Colon (tissue), 2 donors: ENCODE measurements around the gene SHISA5.
"Not testable (repeated sequence)": the region's sequence is repeated elsewhere in the genome, so short reads cannot be mapped to it uniquely, and the experiment has no call there.

ENCODE experiments used
- FAIRE-seq: peaks from 2 replicates; lab custom pipeline; 2012; peaks lifted over from hg19 to GRCh38; lab: Jason Lieb, UNC
- donor health status: control.
- donor health status: control.

Gene SHISA5, protein sequence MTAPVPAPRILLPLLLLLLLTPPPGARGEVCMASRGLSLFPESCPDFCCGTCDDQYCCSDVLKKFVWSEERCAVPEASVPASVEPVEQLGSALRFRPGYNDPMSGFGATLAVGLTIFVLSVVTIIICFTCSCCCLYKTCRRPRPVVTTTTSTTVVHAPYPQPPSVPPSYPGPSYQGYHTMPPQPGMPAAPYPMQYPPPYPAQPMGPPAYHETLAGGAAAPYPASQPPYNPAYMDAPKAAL

GRCh38 chr3:48504051-48504946 is at the start of gene SHISA5:
Gene SHISA5, minus strand, starts transcription at chr3:48504174. Its CDS starts 80 bp downstream, at chr3:48504094.
- FAIRE-seq, result no peak

DNA sequence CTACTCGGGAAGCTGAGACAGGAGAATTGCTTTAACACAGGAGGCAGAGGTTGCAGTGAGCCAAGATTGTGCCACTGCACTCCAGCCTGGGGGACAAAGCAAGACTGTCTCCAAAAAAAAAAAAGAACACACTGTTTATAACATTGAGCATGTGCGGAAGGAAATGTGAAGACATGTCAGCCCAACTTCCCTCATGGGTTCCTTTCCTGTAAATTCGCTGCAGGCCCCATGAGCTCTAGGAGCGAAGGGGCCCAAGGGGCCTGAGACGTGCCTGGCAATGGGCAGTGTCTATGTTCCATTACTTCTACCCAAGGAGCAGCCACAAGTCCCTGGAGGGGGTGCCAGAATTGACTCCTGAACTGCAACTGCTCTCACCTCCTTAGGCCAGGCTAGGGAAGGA is 49.4 kb upstream of the SHISA5 start:
- no peak for FAIRE-seq

GRCh38 chr3:48552111-48552951 is 48.4 kb upstream of the SHISA5 start:
- FAIRE-seq, result no peak

DNA sequence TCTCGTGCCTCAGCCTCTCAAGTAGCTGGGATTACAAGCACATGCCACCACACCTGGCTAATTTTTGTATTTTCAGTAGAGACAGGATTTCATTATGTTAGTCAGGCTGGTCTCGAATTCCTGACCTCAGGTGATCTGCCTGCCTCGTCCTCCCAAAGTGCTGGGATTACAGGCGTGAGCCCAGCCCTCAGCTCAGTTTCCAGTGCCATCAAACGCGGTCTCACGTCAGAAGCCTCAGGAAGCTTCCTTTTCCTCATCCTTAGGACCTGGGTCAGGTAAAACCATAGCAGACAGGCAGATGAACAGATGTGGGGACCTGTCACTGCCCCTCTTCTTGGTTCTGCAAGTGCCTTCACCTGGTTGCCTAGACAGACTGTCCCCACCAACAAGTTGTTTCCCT is 47.7 kb upstream of the SHISA5 start:
- FAIRE-seq, result not testable (repeated sequence)

GRCh38 chr3:48548729-48549705 is 45.0 kb upstream of the SHISA5 start:
- no peak for FAIRE-seq

DNA sequence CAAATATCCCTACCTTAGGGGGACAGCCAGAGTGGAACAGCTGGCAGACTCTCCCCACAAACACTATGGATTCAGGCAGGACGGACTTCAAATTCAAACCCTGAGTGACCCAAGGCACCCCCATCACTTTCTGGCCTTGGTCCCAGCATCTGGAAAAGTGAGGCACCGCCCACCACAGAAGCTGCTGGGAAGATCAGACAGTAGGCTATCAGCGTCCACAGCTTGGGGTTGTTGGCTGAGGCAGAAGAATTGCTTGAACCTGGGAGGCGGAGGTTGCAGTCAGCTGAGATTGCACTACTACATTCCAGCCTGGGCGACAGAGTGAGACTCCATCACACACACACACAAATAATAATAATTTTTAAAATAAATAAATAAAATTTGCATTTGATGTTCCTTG is 44.2 kb upstream of the SHISA5 start:
- no peak for FAIRE-seq

- no peak for FAIRE-seq
Measured at GRCh38 chr3:48546203-48546829, 42.3 kb upstream of the SHISA5 start.

- FAIRE-seq, result no peak
Measured at GRCh38 chr3:48544141-48544540, 40.2 kb upstream of the SHISA5 start.

DNA sequence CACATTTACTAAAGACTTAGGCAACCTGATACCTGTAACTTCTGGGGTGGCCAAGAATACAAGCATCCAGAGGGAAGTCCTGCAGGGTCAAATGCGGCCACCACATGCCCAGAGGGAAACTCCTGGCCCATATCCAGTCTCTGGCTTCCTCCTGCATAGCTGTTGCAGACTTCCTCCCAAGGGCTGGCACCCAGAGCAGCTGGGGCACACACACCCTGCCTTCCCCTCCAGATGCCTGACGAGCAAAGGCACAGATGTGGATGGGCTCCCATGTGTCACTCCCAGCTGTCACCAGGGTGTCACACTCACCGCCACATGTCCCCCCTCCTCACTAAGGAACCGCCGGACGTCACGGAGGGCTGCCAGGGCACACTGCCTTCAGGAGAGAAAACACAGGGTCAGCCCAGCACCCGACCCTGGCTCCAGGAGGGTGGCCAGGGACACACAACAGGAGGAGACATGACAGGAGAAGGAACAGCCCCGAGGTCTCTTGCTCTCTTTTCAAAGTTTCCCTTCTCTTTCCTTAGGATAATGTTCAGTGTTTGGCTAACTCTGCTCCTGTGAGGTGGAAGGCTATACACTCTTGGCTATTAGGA is 39.4 kb upstream of the SHISA5 start:
- FAIRE-seq, result no peak

DNA sequence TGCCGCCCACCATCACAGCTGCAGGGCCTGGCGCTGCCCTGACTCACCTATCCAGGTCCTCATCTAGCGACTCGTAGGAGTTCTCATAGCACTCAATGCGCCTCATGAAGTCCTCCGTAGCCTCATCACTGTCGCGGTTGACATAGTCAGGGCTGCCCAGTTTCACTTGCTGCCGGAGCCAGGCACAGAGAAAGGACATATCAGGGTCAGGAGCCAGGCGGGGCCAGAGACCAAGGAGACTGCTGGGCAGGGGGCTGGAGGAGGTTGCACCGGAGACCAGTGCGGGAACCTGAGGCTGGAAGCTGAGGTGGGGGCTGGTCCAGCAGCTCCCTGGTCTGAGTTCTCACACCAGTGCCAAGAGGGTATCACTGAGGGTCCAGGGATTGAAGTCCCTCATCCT is 34.5 kb upstream of the SHISA5 start:
- FAIRE-seq, result no peak

GRCh38 chr3:48536785-48537184 is 32.8 kb upstream of the SHISA5 start:
- no peak for FAIRE-seq

- no peak for FAIRE-seq
Measured at GRCh38 chr3:48536116-48536515, 32.1 kb upstream of the SHISA5 start.

GRCh38 chr3:48535578-48535977 is 31.6 kb upstream of the SHISA5 start:
- FAIRE-seq, result no peak

DNA sequence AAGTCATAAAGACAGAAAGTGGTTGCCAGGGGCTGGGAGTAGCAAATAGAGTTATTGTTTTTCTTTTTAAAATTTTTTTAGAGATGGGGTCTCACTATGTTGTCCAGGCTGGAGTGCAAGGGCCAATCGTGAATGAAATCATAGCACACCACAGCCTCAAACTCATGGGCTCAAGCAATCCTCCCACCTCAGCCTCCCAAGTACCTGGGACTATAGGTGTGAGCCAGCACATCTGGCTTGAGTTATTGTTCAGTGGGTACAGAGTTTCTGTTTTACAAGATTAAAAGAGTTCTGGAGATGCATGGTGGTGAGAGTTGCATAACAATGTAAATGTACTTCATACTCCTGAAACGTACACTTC is 29.0 kb upstream of the SHISA5 start:
- no peak for FAIRE-seq

GRCh38 chr3:48532271-48532976 is 28.4 kb upstream of the SHISA5 start:
- no peak for FAIRE-seq

DNA sequence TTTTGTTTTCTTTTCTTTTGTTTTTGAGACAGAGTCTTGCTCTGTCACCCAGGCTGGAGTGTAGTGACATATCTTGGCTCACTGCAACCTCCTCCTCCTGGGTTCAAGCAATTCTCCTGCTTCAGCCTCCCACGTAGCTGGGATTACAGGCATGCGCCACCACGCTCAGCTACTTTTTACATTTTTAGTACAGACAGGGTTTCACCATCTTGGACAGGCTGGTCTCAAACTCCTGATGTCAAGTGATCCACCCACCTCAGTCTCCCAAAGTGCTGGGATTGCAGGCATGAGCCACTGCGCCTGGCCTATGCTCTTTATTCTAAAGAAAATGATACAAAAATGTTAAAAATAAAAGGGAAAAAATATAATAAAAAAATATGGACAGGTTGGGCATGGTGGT is 26.7 kb upstream of the SHISA5 start:
- FAIRE-seq, result not testable (repeated sequence)

GRCh38 chr3:48528754-48529153 is 24.8 kb upstream of the SHISA5 start:
- FAIRE-seq, result no peak

- FAIRE-seq, result no peak
Measured at GRCh38 chr3:48528048-48528447, 24.1 kb upstream of the SHISA5 start.

DNA sequence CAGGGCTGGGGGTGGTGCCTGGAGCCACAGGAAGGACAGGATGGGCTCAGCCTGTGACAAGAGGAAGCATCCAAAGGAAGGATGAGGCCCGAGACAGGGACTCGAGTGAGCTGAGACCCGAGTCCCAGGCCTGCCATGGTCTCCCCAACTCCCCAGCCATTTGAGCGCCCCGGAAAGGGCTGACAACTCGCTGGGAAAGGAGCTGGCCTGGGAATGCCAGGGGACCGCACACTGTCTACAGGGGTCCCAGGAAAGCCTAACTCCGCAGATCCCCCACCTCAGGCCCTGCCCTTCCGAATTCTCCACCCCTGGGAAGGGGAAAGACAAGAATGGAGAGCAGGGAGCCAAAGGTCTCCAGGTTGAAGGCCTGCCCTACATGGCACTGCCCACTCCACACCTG is 21.0 kb upstream of the SHISA5 start:
- no peak for FAIRE-seq

GRCh38 chr3:48521635-48522034 is 17.7 kb upstream of the SHISA5 start:
- FAIRE-seq, result no peak
